OCI-LY7 (cell line): ENCODE results near the gene ADGRL2.

ENCODE experiments used
- CTCF ChIP-seq: fragments of 200-600 bp; sonication (generic); conservative IDR thresholded peaks from 2 replicates; pipeline ENCODE4 v1.5.1; 2014; ENCODE audit warnings: mild to moderate bottlenecking, antibody characterized with exemption, low read length, moderate library complexity, mixed read lengths
- EZH2phosphoT487 ChIP-seq: fragments of 200-600 bp; sonication (generic); IDR thresholded peaks from 2 replicates; pipeline ENCODE4 v1.6.1; 2018; ENCODE audit warnings: low read depth, borderline replicate concordance, mild to moderate bottlenecking, mixed run types, antibody characterized with exemption, low read length, moderate library complexity, mixed read lengths

GRCh38 chr1:82015444-82015843 lies 214.7 kb downstream of the ADGRL2 start:
- TF ChIP-seq CTCF (peak; percentile 33; the same call in 1 of the 2 replicates), EZH2phosphoT487 (no peak)
